ENCODE results near the gene GBX2.

The GBX2 gene

GRCh38 chr2:236166796-236167296 lies 1.3 kb downstream of the GBX2 start:
- no peak for DNase-seq

GRCh38 chr2:236165842-236166795 lies 2.1 kb downstream of the GBX2 start:
- DNase-seq, result no peak

- no peak for DNase-seq
Measured at GRCh38 chr2:236164925-236165841, 3.0 kb downstream of the GBX2 start.

GRCh38 chr2:236164201-236164924 lies 3.8 kb downstream of the GBX2 start:
- no peak for DNase-seq

- no peak for DNase-seq
Measured at GRCh38 chr2:236163471-236164200, 4.5 kb downstream of the GBX2 start.

- no peak for DNase-seq
Measured at GRCh38 chr2:236162882-236163470, 5.2 kb downstream of the GBX2 start.

GRCh38 chr2:236162031-236162845 lies 5.9 kb downstream of the GBX2 start:
- DNase-seq, result no peak

- DNase-seq, result no peak
Measured at GRCh38 chr2:236161531-236161930, 6.7 kb downstream of the GBX2 start.

GRCh38 chr2:236161082-236161462 lies 7.1 kb downstream of the GBX2 start:
- no peak for DNase-seq

- no peak for DNase-seq
Measured at GRCh38 chr2:236160366-236161081, 7.7 kb downstream of the GBX2 start.

GRCh38 chr2:236159778-236160170 lies 8.4 kb downstream of the GBX2 start:
- no peak for DNase-seq

- no peak for DNase-seq
Measured at GRCh38 chr2:236158969-236159777, 9.0 kb downstream of the GBX2 start.

- DNase-seq, result no peak
Measured at GRCh38 chr2:236157815-236158498, 10.2 kb downstream of the GBX2 start.

- no peak for DNase-seq
Measured at GRCh38 chr2:236157366-236157765, 10.8 kb downstream of the GBX2 start.

GRCh38 chr2:236156860-236157194 lies 11.4 kb downstream of the GBX2 start:
- DNase-seq, result no peak

GRCh38 chr2:236156095-236156859 lies 11.9 kb downstream of the GBX2 start:
- DNase-seq, result no peak

- DNase-seq, result no peak
Measured at GRCh38 chr2:236155406-236155805, 12.8 kb downstream of the GBX2 start.

GRCh38 chr2:236146436-236146835 lies 21.8 kb downstream of the GBX2 start:
- no peak for DNase-seq

Measured in amniotic stem cell (primary cell).